ENCODE results near the gene ZNF205. TPM values are rescaled to one million over a fixed set of nuclear protein-coding genes. Genes with fewer than 3 reads are reported as not detected.

ZNF205 gene
- total and polyA plus RNA-seq, 2 of the 4 experiments (the other 2 are of a cell fraction), result 8.2 to 12.7 TPM

GRCh38 chr16:3161235-3162018 lies 49.0 kb downstream of the ZNF205 start:
- dilution Hi-C loops (cut with HindIII; ENCODE audit: low sequenced_read_pairs, unreplicated experiment), result no loop called here
- intact Hi-C loops (cut with micrococcal nuclease), result no loop called here
- Histone ChIP-seq H3K4me1 (ENCODE audit: control insufficient read depth, insufficient read depth, low read length) (peaks cover 4% of the 10 kb centered on the region), H3K56ac (ENCODE audit: extremely low read depth, insufficient read depth, low read length) (no peak overlapping the region), H4K8ac (ENCODE audit: low read depth in 2 of 2, low read length in 2 of 2) (no peak overlapping the region), H3K9ac (ENCODE audit: low read depth, low read length) (no peak overlapping the region), H3K79me1 (ENCODE audit: low read depth in 1 of 2, low read length in 2 of 2) (no peaks in the 10 kb centered on the region), H2BK120ac (ENCODE audit: low read depth, low read length) (no peak overlapping the region), H2BK15ac (ENCODE audit: low read depth, low read length) (no peak overlapping the region), H4K20me1 (ENCODE audit: insufficient read depth, low read length) (0 out of 2 replicates have a peak, but pooled peaks cover 9% of the 10 kb centered on the region), H3K14ac (replicated peaks; ENCODE audit: low read depth, low read length) (no peak overlapping the region), H3K27ac (ENCODE audit: insufficient read depth, low read length) (no peak overlapping the region), H3K9me1 (ENCODE audit: insufficient read depth, low read length) (peaks cover 7% of the 10 kb centered on the region; the same call in 1 of the 2 replicates), H3K4me3 (ENCODE audit: insufficient read depth, low read depth, low read length) (no peak overlapping the region), H2AK5ac (ENCODE audit: low read depth, low read length) (no peak overlapping the region), H3K4me2 (ENCODE audit: low read depth, low read length) (no peak overlapping the region), H3K4ac (ENCODE audit: low read depth, low read length) (no peak overlapping the region), H2BK20ac (ENCODE audit: low read depth, low read length) (no peak overlapping the region), H3K36me3 (ENCODE audit: control insufficient read depth, insufficient read depth, low read length) (no peaks in the 10 kb centered on the region), H3K23ac (ENCODE audit: low read depth, low read length) (no peak overlapping the region), H4K91ac (ENCODE audit: insufficient read depth, low read depth, low read length) (no peak overlapping the region), H2AK9ac (replicated peaks; ENCODE audit: low read depth, low read length, poor library complexity) (peak overlapping the region; percentile 28), H3K18ac (ENCODE audit: low read depth, low read length) (no peak overlapping the region), H2AFZ (replicated peaks; ENCODE audit: low read length, poor library complexity) (no peak overlapping the region), H4K5ac (ENCODE audit: low read depth, low read length) (no peak overlapping the region), H3K27me3 (ENCODE audit: control insufficient read depth, insufficient read depth, low read length) (no peaks in the 10 kb centered on the region), H3K9me3 (ENCODE audit: control insufficient read depth, insufficient read depth, low read length) (no peaks in the 10 kb centered on the region), H2BK5ac (ENCODE audit: low read depth, low read length, poor library complexity, severe bottlenecking) (no peak overlapping the region)
- WGBS, 2 experiments (ENCODE audit: extremely low coverage in 2 of 2, insufficient read length in 1 of 2), result 74% methylated on average over 8 of the region's 36 CpGs; no CpG with 5 or more reads in 1 of the 2 experiments
- in situ Hi-C loops (cut with MboI; ENCODE audit: low sequenced_read_pairs), result no loop called here
- DNase-seq (no peak), ATAC-seq (ENCODE audit: low read depth) (no peak)
- BruUV-seq (replicated peaks), result no TSS peak
- ChIA-PET CTCF (no interaction called here), POLR2A (ENCODE audit: unreplicated experiment) (no interaction called here)
- TF ChIP-seq FOS (IDR thresholded peaks at IDR 0.05; ENCODE audit: low read depth, low read length), result no peak
- TF ChIP-seq ELK1 (IDR thresholded peaks at IDR 0.05; ENCODE audit: borderline replicate concordance, low read depth, low read length), result no peak
- no peak for TF ChIP-seq USF2 (IDR thresholded peaks at IDR 0.05; ENCODE audit: low read depth, low read length)
- no peak for TF ChIP-seq POLR2A (IDR thresholded peaks at IDR 0.05; ENCODE audit: low read depth, low read length)
- no peak for TF ChIP-seq MXI1 (IDR thresholded peaks at IDR 0.05; ENCODE audit: borderline replicate concordance, low read depth, low read length)
- TF ChIP-seq RCOR1 (IDR thresholded peaks at IDR 0.05; ENCODE audit: insufficient replicate concordance, low read length), result no peak
- TF ChIP-seq MAFK (IDR thresholded peaks at IDR 0.05; ENCODE audit: low read depth, low read length), result no peak
- TF ChIP-seq SMC3 (IDR thresholded peaks at IDR 0.05; ENCODE audit: low read depth, low read length), result no peak
- TF ChIP-seq NFE2L2 (IDR thresholded peaks at IDR 0.05; ENCODE audit: low read depth, low read length), result no peak
- TF ChIP-seq CTCF (conservative IDR thresholded peaks at IDR 0.05; ENCODE audit: low read depth, low read length), result no peak
- TF ChIP-seq CEBPB (IDR thresholded peaks at IDR 0.05; ENCODE audit: low read depth, low read length), result no peak
- no peak for TF ChIP-seq RFX5 (IDR thresholded peaks at IDR 0.05; ENCODE audit: low read depth, low read length)
- no peak for TF ChIP-seq MAZ (IDR thresholded peaks at IDR 0.05; ENCODE audit: borderline replicate concordance, low read depth, low read length)
- no peak for TF ChIP-seq CHD1 (IDR thresholded peaks at IDR 0.05; ENCODE audit: low read depth, low read length)
- no peak for TF ChIP-seq RAD21 (IDR thresholded peaks at IDR 0.05; ENCODE audit: low read length)
- TF ChIP-seq BHLHE40 (IDR thresholded peaks at IDR 0.05; ENCODE audit: low read depth, low read length), result no peak
